OCI-LY7 (cell line): Measurements from ENCODE around the gene NGDN.

Source experiments
- CTCF ChIP-seq: fragments of 200-600 bp; sonication (generic); conservative IDR thresholded peaks from 2 replicates; pipeline ENCODE4 v1.5.1; 2014; ENCODE audit warnings: mild to moderate bottlenecking, antibody characterized with exemption, low read length, moderate library complexity, mixed read lengths
- EZH2phosphoT487 ChIP-seq: fragments of 200-600 bp; sonication (generic); IDR thresholded peaks from 2 replicates; pipeline ENCODE4 v1.6.1; 2018; ENCODE audit warnings: low read depth, borderline replicate concordance, mild to moderate bottlenecking, mixed run types, antibody characterized with exemption, low read length, moderate library complexity, mixed read lengths

GRCh38 chr14:23434488-23435222 is 34.8 kb upstream of the NGDN start:
- TF ChIP-seq CTCF (no peak), EZH2phosphoT487 (no peak)
